Stimulated activated CD4-positive, alpha-beta T cell treated with anti-CD3 and anti-CD28 coated beads, TNF-alpha, amount 100 ng/mL, for 4 hours (primary cell): ENCODE data around the gene PRR5.

Source experiments
- DNase-seq, 3 experiments: peaks; one replicate each; pipeline ENCODE4 v3.0.0-alpha.2; 2020; ENCODE audit warnings: low read depth in 3 of 3

Gene PRR5

GRCh38 chr22:44758344-44758973 lies 56.5 kb downstream of the PRR5 start:
- DNase-seq = no peak

GRCh38 chr22:44759001-44759400 lies 57.0 kb downstream of the PRR5 start:
- DNase-seq = no peak

- no peak for DNase-seq
Observed at GRCh38 chr22:44759430-44760310, 57.7 kb downstream of the PRR5 start.

GRCh38 chr22:44760476-44760875 lies 58.5 kb downstream of the PRR5 start:
- no peak for DNase-seq

- no peak for DNase-seq
Observed at GRCh38 chr22:44761025-44761424, 59.0 kb downstream of the PRR5 start.

- DNase-seq = no peak
Observed at GRCh38 chr22:44764373-44764772, 62.4 kb downstream of the PRR5 start.

- no peak for DNase-seq
Observed at GRCh38 chr22:44764974-44765373, 63.0 kb downstream of the PRR5 start.

GRCh38 chr22:44765571-44766285 lies 63.7 kb downstream of the PRR5 start:
- DNase-seq = no peak

- no peak for DNase-seq
Observed at GRCh38 chr22:44773082-44773481, 71.1 kb downstream of the PRR5 start.

- DNase-seq = no peak
Observed at GRCh38 chr22:44775862-44776261, 73.9 kb downstream of the PRR5 start.

GRCh38 chr22:44776605-44777363 lies 74.8 kb downstream of the PRR5 start:
- DNase-seq = no peak

- DNase-seq = no peak
Observed at GRCh38 chr22:44777364-44777755, 75.4 kb downstream of the PRR5 start.

- no peak for DNase-seq
Observed at GRCh38 chr22:44780876-44781449, 79.0 kb downstream of the PRR5 start.

GRCh38 chr22:44782363-44782963 lies 80.5 kb downstream of the PRR5 start:
- no peak for DNase-seq

GRCh38 chr22:44783091-44783490 lies 81.1 kb downstream of the PRR5 start:
- DNase-seq = no peak

GRCh38 chr22:44783581-44783980 lies 81.6 kb downstream of the PRR5 start:
- no peak for DNase-seq

GRCh38 chr22:44786136-44786535 lies 84.1 kb downstream of the PRR5 start:
- no peak for DNase-seq

- DNase-seq = no peak
Observed at GRCh38 chr22:44786610-44787009, 84.6 kb downstream of the PRR5 start.
